Epidermal melanocyte (primary cell): ENCODE results near the gene SGSH.

Experiments
- DNase-seq: peaks from one replicate; pipeline ENCODE4 v3.0.0; 2011; ENCODE audit warnings: low spot score; ENCODE audit not compliant: insufficient read length

Gene SGSH

DNA sequence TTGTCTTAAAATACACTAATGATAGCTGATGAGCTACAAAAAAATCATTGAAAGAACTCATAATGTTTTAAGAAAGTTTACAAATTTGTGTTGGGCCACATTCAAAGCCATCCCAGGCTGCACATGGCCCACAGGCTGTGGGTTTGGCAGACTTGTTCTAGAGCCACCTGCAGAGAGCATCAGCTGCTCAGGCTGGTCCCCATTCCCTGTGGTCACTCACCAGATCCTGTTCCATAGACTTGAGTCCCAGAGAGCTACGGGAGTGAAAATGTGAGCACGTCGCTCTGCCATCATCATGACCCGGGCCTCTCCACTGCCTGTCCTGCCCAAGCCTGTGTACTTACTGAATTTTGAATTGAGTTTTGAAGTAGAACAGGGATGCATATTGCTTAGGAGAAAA, 7.0 kb upstream of the SGSH start:
- DNase-seq, result peak; percentile 4

DNA sequence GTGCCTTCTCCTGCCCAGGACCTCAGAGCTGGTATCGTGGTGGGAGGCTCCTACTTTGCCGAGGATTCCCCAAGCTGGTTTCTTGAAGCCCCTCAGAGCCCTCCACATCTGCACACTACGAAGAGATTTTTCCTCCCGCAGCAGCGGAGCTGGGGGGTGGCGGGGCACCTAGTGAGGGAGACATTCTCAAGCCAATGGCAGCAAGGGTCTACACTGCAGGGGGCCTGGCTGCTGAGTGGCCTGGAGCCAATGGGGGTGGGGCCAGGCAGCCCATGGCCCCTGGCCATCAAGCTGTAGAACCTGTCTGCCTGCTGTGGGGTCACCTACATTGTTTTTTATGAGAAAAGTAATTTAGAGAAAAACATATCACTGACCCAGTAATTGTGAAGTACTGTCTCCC, 5.1 kb upstream of the SGSH start:
- DNase-seq, result no peak

DNA sequence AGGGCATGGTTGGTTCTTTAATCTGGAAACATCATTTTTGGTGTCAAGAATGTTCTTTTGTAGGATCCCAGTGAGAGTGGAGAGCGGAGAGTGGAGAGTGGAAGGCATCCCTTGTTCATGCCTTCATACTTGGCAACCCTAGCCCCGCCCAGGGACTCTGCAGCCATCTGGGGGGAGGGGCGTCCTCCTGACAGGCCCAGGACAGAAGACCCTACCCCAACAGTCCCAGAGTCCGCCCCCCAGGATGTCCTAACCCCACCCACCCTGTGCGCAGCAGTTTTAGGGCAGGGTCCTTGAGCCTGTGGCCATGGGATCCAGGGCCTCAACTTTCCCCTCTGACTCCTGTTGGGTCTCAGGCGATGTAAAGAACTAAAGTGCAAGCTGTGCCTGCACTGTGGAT, 4.5 kb upstream of the SGSH start:
- peak; percentile 10 for DNase-seq

- peak; percentile 12 for DNase-seq
These were observed 3.8 kb upstream of the SGSH start for GRCh38 chr17:80223838-80224497.

DNA sequence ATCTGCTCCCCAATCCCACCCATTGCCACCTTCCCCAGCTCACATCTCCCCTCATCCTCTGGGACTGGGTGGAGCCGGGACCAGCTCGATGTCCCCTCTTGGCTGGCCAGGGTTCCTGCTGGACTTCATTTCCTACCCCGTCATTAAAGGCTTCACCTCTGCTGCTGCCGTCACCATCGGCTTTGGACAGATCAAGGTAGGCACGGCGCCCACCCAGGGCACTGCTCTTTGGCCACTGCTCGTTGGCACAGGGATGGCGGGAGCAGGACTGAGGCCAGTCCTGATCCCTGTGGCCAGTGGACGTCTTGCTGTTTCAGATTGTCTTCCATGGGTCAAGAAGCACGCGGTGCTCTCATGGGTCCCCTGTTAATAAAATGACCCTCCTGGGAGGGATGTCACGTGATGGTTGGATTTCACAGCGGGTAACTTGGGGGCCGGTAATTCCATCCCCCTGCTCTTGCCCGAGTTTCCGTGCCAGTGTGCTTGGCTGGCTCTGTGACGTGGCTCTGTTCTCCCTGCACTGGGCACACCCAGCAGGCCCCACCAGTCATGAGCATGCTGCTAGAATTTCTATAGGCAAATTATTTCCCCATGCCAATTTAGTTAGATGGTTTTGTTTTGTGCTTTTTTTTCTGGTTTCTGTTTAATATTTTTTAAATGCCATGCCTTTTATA, 3.1 kb upstream of the SGSH start:
- peak; percentile 8 for DNase-seq

- DNase-seq, result peak; percentile 13
These were observed 2.4 kb upstream of the SGSH start for GRCh38 chr17:80222376-80223141.

GRCh38 chr17:80221351-80222105, 1.4 kb upstream of the SGSH start:
- DNase-seq, result peak; percentile 10

DNA sequence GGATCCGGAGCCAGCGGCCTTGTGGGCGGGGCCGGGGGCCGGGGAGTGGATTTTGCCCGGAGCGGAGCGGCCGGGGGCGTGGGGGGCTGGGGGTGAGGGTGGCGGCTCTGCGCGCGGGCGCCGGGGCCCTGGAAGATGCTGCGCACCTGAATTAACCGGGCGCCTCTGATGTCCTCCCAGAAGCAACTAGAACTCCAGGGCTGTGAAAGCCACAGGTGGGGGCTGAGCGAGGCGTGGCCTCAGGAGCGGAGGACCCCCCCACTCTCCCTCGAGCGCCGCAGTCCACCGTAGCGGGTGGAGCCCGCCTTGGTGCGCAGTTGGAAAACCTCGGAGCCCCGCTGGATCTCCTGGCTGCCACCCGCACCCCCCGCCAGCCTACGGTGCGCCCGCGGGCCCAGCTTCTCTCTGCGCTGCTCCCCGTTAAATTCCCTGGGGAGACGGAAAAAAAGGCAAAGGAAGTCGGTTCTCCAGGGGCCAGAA, 643 bp upstream of the SGSH start:
- peak; percentile 19 for DNase-seq

DNA sequence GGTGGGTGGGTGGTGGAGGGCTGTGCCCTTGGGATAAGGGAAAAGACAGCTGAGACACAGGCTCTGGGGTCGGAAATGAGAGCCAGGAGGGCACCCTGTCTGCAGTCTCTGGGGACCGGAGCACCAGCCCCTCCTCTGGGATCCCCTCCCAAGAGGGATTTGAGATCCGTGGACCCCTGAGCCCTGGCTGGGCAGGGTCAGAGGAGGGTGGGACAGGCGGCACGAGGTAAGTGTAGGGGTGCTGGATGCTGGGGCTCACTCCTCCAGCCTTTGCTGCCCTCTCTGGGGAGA, 425 bp downstream of the SGSH start:
- DNase-seq, result no peak

GRCh38 chr17:80219013-80219762, 945 bp downstream of the SGSH start:
- DNase-seq, result peak; percentile 68

- DNase-seq, result no peak
These were observed 1.7 kb downstream of the SGSH start for GRCh38 chr17:80218391-80218790.

DNA sequence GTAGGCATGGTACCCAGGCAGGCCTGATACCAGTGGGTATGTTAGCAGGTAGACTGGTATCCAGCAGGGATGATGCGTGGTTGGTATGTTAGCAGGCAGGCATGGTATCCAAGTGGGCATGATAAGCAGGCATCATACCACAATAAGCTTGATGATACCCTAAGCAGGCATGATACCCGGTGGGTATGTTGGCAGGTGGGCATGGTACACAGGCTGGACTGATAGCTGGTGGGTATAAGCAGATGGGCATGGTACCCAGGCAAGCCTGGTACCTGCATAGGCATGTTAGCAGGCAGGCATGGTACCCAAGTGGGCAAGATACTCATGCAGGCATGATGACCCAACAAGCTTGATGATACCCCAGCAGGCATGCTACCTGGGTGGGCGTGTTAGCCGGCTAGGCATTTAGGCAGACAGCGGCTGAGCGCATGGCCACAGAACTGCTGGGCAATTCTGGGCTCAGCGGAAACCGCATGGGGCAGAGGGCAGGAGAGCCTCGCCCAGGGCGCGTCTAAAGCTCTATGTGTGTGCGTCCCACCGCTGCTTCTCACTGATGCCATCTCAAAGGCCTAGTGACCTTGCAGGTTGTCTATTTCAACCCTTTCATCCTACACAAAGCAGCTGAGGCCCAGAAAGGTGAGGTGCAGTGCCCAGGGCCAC, 2.3 kb downstream of the SGSH start:
- DNase-seq, result no peak

DNA sequence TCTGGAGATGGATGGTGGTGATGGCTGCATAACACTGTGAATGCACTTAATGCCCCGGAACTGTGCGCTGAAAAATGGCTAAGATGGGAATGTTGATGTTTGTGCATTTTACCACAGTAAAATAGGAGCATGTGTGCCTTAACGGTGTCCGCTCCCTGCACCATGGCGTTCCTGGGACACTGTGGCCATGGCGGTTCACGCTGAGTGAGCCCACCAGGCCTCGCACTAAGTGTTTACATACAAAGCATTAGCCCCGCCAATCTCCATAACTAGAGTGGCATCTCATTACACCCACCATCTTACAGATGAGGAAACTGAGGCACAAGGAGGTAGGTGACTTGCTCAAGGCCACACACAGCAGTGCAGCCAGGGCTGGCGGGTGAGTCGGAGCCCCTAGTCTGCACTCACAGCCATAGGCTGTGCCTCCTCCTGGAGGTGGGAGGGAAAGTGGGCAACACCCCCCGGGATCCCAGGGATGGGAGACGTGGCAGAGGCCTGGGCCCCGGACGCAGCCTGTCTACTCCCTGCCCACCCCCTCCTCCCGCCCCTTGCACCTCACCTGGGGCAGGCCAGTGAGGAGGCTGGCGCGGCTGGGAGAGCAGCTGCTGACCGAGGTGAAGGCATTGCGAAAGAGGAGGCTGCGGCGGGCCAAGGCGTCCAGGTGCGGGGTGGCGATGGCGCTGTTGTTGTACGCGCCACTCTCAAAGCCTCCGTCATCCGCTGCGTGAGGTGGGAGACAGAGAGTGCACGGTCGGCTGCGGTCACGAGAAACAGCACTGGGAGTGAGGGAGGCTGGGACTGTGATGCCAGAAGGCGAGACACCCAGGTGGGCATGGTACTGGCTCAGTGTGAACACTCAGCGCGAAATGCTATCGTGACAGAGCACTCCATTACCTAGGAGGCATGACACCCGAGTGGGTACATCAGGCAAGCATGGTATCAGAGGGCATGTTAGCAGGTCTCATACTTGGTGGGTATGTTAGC, 3.4 kb downstream of the SGSH start:
- no peak for DNase-seq

DNA sequence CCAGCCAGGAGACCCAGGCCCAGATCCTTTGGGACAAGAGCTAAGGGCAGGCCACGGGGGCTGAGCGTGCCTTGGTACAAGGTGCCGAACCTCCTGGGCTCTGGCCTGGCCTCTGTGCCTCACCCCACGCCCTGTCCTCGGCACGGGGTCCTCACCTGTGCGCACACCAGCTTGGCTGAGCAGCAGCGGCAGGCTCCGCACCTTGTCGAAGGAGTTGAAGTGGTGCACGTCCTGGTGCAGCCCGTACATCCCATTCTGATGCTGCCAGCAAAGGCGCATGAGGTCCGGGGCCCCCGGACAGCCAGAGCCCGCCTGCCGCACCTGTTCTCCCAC, 5.3 kb downstream of the SGSH start:
- DNase-seq, result no peak

GRCh38 chr17:80214012-80214877, 5.9 kb downstream of the SGSH start:
- DNase-seq, result no peak

- DNase-seq, result no peak
These were observed 6.5 kb downstream of the SGSH start for GRCh38 chr17:80213643-80213975.

DNA sequence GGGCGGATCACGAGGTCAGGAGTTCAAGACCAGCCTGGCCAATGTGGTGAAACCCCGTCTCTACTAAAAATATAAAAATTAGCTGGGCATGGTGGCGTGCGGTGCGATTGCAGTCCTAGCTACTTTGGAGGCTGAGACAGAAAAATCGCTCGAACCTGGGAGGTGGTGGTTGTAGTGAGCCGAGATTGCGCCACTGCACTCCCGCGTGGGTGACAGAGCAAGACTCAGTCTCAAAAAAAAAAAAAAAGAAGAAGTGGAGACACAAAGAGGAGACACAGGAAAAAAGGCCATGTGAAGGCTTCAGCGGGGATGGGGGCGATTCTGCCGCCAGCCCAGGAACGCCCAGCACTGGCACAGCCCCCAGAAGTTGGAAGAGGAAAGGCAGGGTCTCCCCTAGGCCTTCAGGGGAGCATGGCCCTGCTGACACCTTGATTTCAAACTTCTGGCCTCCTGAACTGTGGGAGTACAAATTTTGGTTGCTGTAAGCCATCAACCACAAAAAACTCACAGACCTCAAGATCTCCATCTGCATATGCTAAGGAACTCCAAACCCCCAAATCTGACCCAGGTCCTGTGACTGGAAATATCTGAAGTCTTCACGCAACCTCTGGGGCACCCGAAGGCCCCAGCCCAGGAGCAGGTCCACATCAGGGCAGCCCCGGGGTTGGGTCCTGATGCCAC, 7.0 kb downstream of the SGSH start:
- DNase-seq, result no peak

GRCh38 chr17:80212511-80212910, 7.6 kb downstream of the SGSH start:
- DNase-seq, result no peak
